HepG2 (cell line): ENCODE results near the gene TRIM25. TPM values are rescaled to one million over a fixed set of nuclear protein-coding genes. Genes with fewer than 3 reads are reported as not detected.

Source experiments
- BCLAF1 ChIP-seq: fragments of 450-650 bp; IDR thresholded peaks from 2 replicates; pipeline ENCODE4 v1.6.1; 2017; ENCODE audit warnings: mild to moderate bottlenecking
- DMTF1 ChIP-seq: sonication (generic); formaldehyde crosslinking; IDR thresholded peaks from 2 replicates; pipeline ENCODE4 v1.4.0; 2020; ENCODE audit warnings: mild to moderate bottlenecking, missing genetic modification reagents
- FOXO1 ChIP-seq: sonication (generic); formaldehyde crosslinking; IDR thresholded peaks from 2 replicates; pipeline ENCODE4 v1.4.0; 2020; ENCODE audit warnings: missing genetic modification reagents
- HNRNPL ChIP-seq: fragments of 200-400 bp; formaldehyde crosslinking; IDR thresholded peaks from 2 replicates; pipeline ENCODE4 v1.6.1; 2017; ENCODE audit warnings: mild to moderate bottlenecking, low read depth, low read length
- MTF1 ChIP-seq: sonication (generic); formaldehyde crosslinking; IDR thresholded peaks from 2 replicates; pipeline ENCODE4 v1.5.0; 2020; ENCODE audit warnings: missing genetic modification reagents
- NFIB ChIP-seq: sonication (generic); formaldehyde crosslinking; IDR thresholded peaks from 2 replicates; pipeline ENCODE4 v1.9.0; 2021; ENCODE audit warnings: missing genetic modification reagents, mild to moderate bottlenecking, borderline replicate concordance
- REST ChIP-seq, 2 experiments: IDR thresholded peaks; 2 replicates each; pipeline ENCODE4 v1.6.1; 2011 to 2012; ENCODE audit warnings: low read length in 2 of 2, borderline replicate concordance in 1 of 2, low read depth in 1 of 2, mild to moderate bottlenecking in 1 of 2, moderate library complexity in 1 of 2
- TCF12 ChIP-seq, 2 experiments: fragments of 450-650 bp in 1 of 2; sonication (generic) in 1 of 2; formaldehyde crosslinking in 1 of 2; IDR thresholded peaks; 2 replicates each; pipeline versions ENCODE4 v1.6.1 to v1.8.0; 2017 to 2022; ENCODE audit warnings: antibody characterized with exemption in 1 of 2, mild to moderate bottlenecking in 1 of 2, missing genetic modification reagents in 1 of 2, moderate library complexity in 1 of 2
- XBP1 ChIP-seq: sonication (generic); formaldehyde crosslinking; IDR thresholded peaks from 2 replicates; pipeline ENCODE4 v1.5.0; 2020; ENCODE audit warnings: missing genetic modification reagents
- ZBTB10 ChIP-seq: sonication (generic); formaldehyde crosslinking; IDR thresholded peaks from 2 replicates; pipeline ENCODE4 v1.4.0; 2020; ENCODE audit warnings: missing genetic modification reagents, borderline replicate concordance
- ZNF234 ChIP-seq: sonication (generic); formaldehyde crosslinking; conservative IDR thresholded peaks from 2 replicates; pipeline ENCODE4 v1.5.1; 2020; ENCODE audit warnings: mild to moderate bottlenecking, missing genetic modification reagents
- ZNF468 ChIP-seq: sonication (generic); formaldehyde crosslinking; IDR thresholded peaks from 2 replicates; pipeline ENCODE4 v1.8.0; 2022; ENCODE audit warnings: mild to moderate bottlenecking, moderate library complexity, missing genetic modification reagents
- ZNF562 ChIP-seq: sonication (generic); formaldehyde crosslinking; IDR thresholded peaks from 2 replicates; pipeline ENCODE4 v1.8.0; 2022; ENCODE audit warnings: missing genetic modification reagents, borderline replicate concordance
- ZNF629 ChIP-seq: sonication (generic); formaldehyde crosslinking; conservative IDR thresholded peaks from 2 replicates; pipeline ENCODE4 v1.5.0; 2020; ENCODE audit warnings: missing genetic modification reagents
- ZNF747 ChIP-seq: sonication (generic); formaldehyde crosslinking; IDR thresholded peaks from 2 replicates; pipeline ENCODE4 v1.8.1; 2023; ENCODE audit warnings: missing genetic modification reagents, mild to moderate bottlenecking, borderline replicate concordance
- ZSCAN30 ChIP-seq: sonication (generic); formaldehyde crosslinking; IDR thresholded peaks from 2 replicates; pipeline ENCODE4 v1.5.0; 2020; ENCODE audit warnings: mild to moderate bottlenecking, missing genetic modification reagents
- polyA plus RNA-seq, 8 experiments: library from polyadenylated mRNA; depleted of rRNA in 3 of 8; stranded (reverse) in 7 of 8; unstranded in 1 of 8; fragments of >200 nt; fragmentation: Illumina TruSeq in 4 of 8; extraction: Trizol in 4 of 8; gene quantifications; 2 replicates each; pipeline versions ENCODE4 v1.2.1 to v1.2.3, GENCODE V29; 2011 to 2016; ENCODE audit warnings: low read depth in 4 of 8, missing spikeins in 1 of 8, mixed read lengths in 1 of 8; ENCODE audit not compliant: insufficient read depth in 1 of 8
- total RNA-seq, 5 experiments: library from RNA; depleted of rRNA; stranded (reverse); fragments of >200 nt; fragmentation: Illumina TruSeq; extraction: Trizol; gene quantifications; 2 replicates each; pipeline ENCODE4 v1.2.3, GENCODE V29; 2016; ENCODE audit warnings: low read depth in 1 of 5

The TRIM25 gene
- total and polyA plus RNA-seq, 2 of the 13 experiments (the other 11 are each of a cell fraction or from before 2014, with no cell fraction given), result 30.8 to 42.2 TPM

- TF ChIP-seq FOXO1 (CRISPR knock-in tag), result peak; percentile 73; the same call in 1 of the 2 replicates
- no peak for TF ChIP-seq NFIB
- no peak; the same call in 1 of the 2 replicates for TF ChIP-seq ZNF629 (CRISPR knock-in tag)
- no peak for TF ChIP-seq MTF1
- TF ChIP-seq XBP1, result no peak
- no peak; the same call in 1 of the 2 replicates for TF ChIP-seq ZNF468 (CRISPR knock-in tag)
- TF ChIP-seq DMTF1 (CRISPR knock-in tag), result 0 out of 2 replicates have a peak, but pooled peaks have one; percentile 24
- TF ChIP-seq HNRNPL, result peak; percentile 90
- no peak for TF ChIP-seq BCLAF1
- TF ChIP-seq ZBTB10 (CRISPR knock-in tag), result peak; percentile 66; the same call in 1 of the 2 replicates
- TF ChIP-seq ZSCAN30 (CRISPR knock-in tag), result 0 out of 2 replicates have a peak, but pooled peaks have one; percentile 33
- no peak for TF ChIP-seq ZNF562 (CRISPR knock-in tag)
- TF ChIP-seq TCF12 (IDR thresholded peaks at IDR 0.05), result no peak
- TF ChIP-seq TCF12 (CRISPR knock-in tag; IDR thresholded peaks at IDR 0.05), result peak; percentile 71
- peak; percentile 77; the same call in 1 of the 2 replicates for TF ChIP-seq ZNF747
- no peak for TF ChIP-seq ZNF234 (CRISPR knock-in tag)
- TF ChIP-seq REST (IDR thresholded peaks at IDR 0.05; ENCODE audit: borderline replicate concordance in 1 of 2, low read depth in 1 of 2, low read length in 2 of 2), result peak in 1 of 2 experiments; percentile 83; a peak in 2 of 4 replicates
Observed at GRCh38 chr17:56913867-56914580, at the start of gene TRIM25 (continued).
